Hindlimb muscle (tissue), 1 donor: ENCODE measurements around the gene KRTAP10-3. TPM values are rescaled to one million over a fixed set of nuclear protein-coding genes. Genes with fewer than 3 reads are reported as not detected.
"Not testable (repeated sequence)": the region's sequence is repeated elsewhere in the genome, so short reads cannot be mapped to it uniquely, and the experiment has no call there.

Source experiments
- DNase-seq: peaks from one replicate; pipeline ENCODE4 v3.0.0-alpha.2; 2013
- polyA plus RNA-seq: library from polyadenylated mRNA; unstranded; fragments of 120-200 nt; gene quantifications from one replicate; pipeline ENCODE4 v1.2.1, GENCODE V29; 2013; ENCODE audit not compliant: insufficient read length

KRTAP10-3 gene, protein sequence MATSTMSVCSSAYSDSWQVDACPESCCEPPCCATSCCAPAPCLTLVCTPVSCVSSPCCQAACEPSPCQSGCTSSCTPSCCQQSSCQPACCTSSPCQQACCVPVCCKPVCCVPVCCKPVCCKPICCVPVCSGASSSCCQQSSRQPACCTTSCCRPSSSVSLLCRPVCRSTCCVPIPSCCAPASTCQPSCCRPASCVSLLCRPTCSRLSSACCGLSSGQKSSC
- polyA plus RNA-seq, result not detected

DNA sequence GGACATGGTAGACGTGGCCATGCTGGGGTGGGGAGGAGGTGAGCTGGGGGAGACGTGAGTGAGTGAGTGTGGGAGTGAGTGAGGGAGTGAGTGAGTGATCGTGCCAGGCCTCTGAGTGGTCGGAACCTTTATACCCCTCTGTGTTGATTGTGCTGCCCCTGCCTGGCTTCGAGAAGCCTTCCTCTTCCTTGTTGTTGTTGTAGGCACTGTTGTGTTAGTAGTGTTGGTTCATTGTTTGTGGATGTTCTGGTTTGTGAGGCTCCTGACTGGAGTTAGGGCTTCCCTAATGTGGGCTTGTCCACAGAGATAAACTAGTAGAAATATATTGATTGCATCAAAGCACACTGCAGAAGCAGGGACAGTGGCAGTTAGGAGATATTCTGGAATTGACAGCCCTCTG, at the start of gene KRTAP10-3:
Gene KRTAP10-3 (minus strand): TSS at position 101 of the 400 bp plus-strand sequence. CDS start 80 bp downstream, at position 21.
- DNase-seq, result no peak

DNA sequence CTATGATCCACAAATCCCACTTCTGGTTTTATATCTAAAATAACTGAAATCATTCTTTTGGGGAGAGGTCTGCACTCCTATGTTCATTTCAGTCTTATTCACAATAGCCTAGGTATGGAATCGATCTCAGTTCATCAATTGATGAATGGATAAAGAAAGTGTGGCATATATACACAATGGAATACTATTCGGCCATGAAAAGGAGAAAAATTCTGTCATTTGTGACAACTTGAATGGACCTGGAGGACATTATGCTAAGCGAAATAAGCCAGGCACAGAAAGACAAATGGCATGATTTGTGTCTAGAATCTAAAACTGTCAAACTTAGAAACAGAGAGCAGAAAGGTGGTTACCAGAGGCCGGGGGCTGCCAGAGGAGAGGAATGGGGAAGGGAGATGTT, 47.9 kb upstream of the KRTAP10-3 start:
- no peak for DNase-seq

DNA sequence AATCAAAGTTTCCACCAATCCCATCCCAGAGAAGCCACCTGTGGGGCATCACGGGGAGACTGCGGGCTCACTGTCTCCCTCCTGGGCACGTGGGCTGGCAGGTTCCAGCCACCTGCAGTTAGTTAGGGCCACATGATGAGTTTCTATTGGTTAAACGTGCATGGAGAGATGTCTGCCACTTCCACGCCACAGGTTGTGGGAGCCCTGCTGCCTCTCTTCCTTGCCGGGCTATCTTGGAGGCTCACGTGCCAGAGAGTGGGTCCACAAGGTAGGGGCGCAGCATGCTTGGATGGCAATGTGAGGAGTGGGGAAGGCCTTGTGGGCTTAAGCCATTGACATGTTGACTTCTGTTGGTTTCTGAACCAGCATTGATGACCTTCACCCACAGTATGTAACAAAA, 45.3 kb upstream of the KRTAP10-3 start:
- no peak for DNase-seq

DNA sequence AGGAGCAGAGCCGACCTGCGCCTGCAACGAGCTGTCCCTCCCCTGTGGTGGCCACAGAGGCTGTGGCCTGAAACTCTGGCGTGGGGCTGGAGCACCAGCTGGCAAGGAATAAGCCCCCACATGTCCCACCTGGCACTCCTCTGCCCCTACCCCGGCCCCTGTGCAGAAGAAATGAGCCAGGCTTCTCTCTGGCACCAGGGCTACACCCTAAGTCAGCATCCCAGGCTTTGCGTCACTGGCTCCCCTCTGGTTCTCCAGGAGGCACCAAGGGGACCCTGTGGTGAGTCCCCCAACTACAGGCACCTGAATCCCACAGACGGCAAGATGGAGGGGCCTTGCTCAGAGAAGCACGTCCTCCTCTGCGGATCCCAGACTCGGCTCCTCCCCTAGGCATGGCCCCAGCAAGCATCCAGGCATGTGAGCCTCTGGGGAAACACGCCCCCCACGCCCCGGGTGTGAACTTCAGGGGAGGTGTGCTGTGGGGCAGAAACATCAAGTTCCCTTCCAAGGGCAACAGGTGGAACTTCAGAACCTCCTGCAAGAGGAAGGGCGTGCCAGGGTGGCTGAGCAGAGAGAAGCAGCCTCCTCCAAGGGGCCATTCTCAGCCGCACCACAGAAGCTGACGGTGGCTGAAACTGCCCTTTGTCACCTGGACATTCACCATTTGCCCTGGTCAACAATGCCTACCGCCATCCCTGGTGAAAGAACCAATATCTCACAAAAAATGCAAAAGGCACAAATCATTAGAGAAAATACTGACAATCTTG, 44.7 kb upstream of the KRTAP10-3 start:
- DNase-seq, result no peak

DNA sequence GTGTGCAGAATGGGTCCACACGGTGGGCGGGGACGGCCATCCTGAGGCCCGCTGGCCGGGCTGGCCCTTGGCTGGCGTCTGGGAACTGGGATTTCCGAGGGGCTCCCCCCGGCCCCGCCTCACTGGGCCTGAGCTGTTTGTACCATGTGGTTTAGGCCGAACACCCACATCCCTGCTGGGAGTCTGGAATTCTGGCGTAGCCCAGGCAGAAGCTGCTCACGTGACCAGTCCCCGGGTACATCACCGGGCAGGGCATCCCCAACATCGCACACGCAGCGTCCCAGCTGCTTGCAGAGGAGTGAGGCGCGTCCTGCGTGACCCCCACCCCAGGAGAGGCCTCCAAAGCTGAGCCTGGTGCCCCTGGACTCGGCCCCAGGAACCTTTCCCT, 43.9 kb upstream of the KRTAP10-3 start:
- no peak for DNase-seq

DNA sequence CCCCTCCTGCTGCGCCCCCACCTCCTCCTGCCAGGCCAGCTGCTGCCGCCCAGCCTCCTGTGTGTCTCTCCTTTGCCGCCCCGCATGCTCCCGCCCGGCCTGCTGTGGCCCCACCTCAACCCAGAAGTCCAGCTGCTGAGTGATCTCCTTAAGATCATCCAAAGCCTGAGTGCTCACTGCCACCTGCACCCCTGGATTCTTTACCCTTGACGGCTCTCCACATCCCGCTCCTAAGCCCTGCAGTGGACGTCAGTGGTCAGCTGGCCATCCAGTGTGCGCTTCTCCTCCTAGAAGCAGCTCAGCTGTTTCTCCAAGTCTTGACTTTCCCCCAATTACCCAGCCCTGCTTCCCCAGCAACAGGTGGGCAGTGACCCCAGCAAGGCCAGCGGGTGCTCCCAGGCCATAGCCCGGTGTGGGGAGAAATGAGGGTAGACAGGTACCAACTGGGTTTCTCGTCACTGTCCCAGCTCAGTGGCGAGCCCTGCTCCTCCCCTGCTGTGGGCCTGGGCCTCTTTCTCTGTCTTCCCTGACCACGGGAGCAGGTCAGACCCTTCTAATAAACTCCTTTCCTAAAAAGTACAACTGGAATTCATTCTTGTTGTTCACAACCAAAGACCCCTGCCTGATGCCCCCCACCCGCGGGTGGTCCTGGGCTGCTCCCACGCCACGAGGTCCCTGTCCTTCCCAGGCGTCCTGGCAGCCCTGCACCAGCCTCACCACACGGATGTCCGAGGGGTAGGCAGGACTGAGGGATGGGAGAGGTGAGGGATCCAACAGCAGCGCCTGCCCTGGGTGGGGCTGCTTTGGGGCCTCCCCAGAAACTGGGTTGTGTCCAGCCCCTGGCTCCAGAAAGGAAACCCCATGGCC, 43.2 kb upstream of the KRTAP10-3 start:
- no peak for DNase-seq

DNA sequence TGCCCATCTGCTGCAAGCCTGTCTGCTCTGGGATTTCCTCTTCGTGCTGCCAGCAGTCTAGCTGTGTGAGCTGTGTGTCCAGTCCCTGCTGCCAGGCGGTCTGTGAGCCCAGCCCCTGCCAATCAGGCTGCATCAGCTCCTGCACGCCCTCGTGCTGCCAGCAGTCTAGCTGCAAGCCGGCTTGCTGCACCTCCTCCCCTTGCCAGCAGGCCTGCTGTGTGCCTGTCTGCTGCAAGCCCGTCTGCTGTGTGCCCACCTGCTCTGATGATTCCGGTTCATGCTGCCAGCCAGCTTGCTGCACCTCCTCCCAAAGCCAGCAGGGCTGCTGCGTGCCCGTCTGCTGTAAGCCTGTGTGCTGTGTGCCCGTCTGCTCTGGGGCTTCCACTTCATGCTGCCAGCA, 42.5 kb upstream of the KRTAP10-3 start:
- not testable (repeated sequence) for DNase-seq

DNA sequence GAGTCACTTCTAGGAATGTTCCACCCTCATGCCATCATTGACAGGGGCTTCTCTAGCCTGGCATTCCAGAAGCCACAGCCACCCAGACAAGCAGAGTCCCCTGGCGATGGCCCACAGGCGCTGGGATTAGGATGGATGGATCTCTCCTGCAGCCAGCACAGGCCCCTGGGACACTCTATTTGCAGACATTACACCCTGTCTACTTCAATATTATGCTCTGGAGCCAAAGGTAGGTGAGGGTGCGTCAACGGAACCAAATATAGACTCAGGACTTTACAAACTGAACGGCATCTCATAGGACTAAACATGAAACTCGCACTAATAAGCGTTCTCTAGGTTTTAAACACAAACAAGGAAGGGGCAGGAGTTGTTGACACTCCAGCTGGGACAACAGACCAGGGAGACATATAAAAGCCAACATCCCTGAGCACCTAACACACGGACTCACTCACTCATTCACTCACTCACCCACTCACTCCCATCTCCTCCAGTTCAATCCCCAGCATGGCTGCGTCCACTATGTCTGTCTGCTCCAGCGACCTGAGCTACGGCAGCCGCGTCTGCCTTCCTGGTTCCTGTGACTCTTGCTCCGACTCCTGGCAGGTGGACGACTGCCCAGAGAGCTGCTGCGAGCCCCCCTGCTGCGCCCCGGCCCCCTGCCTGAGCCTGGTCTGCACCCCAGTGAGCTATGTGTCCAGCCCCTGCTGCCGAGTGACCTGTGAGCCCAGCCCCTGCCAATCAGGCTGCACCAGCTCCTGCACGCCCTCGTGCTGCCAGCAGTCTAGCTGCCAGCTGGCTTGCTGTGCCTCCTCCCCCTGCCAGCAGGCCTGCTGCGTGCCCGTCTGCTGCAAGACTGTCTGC, 41.8 kb upstream of the KRTAP10-3 start, which contains the start of gene KRTAP10-7:
Gene KRTAP10-7 (plus strand): TSS at position 480 of the 861 bp plus-strand sequence. CDS start 25 bp downstream, at position 505.
- not testable (repeated sequence) for DNase-seq

DNA sequence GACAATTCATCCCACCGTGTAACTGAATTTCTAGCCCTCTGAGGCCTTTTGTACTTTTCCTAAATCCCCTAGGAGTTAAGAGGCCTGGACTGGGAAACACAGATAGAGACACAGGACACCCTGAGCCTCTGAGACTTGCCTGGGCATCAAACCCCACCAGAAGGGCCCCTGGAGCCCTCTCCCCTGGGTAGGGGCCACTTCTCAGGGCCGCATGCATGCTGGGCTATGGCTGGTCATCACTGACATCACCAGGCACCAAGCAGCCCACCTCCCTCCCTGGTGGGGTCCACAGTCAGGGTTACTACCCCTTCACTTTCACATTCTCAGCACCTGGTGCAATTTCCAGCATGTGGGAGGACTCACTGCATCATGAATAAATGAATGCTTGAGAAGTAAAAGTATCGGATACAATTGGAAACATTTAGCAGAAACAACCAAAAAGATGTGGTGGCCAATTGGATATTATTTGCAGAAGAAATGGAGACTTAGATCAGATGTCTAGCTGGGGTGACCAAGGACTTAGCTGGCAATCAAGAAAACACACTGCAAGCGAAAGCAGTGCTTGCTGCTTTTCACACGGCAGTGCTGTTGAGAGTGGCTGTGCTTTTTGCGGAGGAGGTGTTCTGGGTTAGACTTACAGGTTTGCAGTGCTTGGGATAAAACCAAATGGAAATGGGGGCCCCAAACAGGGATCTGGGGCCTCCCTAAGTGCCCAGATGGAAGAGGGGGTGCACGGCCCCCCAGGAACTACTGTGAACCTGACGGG, 40.9 kb upstream of the KRTAP10-3 start:
- DNase-seq, result no peak

DNA sequence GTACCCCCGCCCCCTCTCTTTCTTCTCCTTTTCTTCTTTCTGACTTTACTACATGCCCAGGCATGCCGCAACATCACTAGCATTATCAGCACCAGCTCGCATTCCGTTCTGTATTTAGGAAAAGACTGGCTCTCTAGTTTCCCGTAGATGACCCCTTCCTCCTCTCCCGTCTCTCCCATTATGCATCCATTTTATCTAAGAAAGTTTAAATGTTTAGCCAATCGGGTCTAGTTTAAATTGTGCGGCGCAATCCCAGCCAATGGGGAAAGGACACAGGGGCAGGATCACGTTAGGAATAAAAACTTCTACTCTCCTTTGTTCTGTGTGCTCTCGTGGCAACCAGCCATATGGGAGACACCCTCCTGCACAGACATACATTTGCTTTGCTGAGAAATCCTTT, 39.5 kb upstream of the KRTAP10-3 start:
- no peak for DNase-seq

DNA sequence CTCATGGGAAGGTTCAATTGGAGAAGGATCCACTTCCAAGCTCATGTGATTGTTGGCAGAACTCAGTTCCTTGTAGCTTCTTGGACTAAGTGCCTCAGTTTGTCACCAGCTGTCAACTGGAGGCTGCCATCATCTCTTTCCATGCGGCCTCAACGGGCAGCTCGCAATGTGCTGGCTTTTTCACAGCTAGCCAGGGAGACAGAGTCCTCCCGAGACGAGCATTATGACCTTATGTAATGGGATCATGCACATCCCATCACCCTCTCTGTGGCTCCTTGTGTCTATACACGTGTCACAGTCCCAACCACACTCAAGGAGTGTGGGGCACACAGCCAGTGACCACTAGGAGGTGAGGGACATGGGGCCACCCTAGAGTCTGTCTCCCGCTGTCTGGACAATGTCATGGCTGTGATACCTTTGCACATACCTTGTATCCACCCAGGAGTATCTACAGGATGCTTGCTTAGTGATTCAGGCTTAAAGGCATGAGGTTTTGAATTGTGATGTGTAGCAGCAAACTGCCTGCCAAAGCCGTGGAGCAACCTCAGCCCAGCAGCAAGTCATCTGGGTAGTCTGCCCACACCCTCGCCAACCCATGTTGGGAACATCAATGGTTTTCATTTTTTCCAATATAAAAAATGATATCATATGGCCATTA, 37.6 kb upstream of the KRTAP10-3 start:
- no peak for DNase-seq

DNA sequence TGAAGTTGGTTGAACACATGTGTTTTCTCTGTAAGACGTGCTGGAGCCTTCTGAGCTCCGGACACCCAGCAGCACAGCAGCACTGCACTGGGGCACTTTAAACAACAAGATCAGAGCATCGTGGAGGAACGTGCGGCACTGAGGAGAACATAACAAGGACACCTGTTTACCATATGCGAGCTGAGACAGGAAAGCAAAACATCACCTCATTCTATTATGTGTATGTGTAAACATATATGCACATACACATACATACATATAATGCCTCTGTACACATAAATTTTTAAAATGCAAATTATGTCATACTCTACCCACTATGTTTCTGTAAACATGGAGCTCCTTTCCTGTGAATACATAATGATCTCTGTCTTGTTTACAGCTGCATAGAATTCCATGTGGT, 36.9 kb upstream of the KRTAP10-3 start:
- DNase-seq, result no peak

DNA sequence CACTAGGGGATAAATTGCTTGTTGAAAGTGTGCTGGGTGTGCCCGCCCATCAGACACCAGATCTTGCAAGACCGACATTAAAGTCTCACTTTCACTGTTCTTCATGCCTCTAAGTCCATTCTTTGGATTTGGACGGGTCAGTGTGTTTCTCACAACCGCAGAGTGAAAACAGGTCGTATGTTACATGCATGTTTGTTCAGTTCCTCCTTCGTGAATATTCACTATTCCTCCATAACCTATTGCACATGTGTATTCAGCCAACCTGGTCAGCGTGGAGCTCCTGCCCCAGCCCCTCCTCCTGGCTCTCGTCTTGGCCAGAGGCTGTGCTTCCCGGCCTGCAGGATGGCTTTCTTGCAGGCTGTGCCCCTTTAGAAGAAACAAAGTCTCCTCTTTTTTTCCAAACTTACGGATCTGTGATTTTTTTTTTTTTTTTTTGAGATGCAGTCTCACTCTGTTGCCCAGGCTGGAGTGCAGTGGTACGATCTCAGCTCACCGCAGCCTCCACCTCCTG, 35.9 kb upstream of the KRTAP10-3 start:
- no peak for DNase-seq

DNA sequence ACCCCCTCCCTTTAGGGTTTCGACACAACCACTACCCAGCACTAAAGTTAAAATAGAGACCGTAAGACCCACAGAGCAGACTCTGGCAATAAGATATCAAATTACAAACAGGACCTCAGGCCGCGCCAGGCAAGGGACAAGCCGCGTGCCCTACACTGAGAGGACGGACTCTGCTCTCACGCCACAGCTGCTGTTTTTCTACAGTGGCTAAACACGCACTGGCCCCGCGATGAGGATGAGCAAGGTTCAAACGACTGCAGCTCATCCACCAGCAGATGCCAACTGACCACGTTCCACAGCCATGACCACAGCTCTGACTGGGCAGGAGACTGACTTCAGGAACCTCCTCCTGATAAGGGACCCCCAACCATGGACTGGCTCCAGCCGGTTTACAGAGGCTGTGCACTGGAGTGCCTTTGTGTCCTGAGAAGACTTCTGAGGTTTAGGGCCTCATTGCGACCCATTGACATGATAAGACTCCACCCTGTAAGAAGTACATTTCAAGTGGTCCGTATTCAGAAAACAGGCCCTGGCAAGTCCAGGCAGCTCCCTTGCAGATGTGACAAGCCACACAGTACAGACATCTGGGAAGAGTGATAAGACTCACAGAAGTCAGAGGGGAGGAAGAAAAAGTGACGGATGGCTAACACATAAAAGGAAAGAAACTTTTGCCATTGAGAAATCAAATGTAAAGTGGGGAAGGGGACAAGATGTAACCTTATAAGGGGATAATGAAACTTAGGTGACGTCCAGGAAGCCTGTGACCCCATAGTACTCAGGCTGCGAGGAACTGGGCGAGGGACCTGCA, 35.2 kb upstream of the KRTAP10-3 start:
- no peak for DNase-seq

DNA sequence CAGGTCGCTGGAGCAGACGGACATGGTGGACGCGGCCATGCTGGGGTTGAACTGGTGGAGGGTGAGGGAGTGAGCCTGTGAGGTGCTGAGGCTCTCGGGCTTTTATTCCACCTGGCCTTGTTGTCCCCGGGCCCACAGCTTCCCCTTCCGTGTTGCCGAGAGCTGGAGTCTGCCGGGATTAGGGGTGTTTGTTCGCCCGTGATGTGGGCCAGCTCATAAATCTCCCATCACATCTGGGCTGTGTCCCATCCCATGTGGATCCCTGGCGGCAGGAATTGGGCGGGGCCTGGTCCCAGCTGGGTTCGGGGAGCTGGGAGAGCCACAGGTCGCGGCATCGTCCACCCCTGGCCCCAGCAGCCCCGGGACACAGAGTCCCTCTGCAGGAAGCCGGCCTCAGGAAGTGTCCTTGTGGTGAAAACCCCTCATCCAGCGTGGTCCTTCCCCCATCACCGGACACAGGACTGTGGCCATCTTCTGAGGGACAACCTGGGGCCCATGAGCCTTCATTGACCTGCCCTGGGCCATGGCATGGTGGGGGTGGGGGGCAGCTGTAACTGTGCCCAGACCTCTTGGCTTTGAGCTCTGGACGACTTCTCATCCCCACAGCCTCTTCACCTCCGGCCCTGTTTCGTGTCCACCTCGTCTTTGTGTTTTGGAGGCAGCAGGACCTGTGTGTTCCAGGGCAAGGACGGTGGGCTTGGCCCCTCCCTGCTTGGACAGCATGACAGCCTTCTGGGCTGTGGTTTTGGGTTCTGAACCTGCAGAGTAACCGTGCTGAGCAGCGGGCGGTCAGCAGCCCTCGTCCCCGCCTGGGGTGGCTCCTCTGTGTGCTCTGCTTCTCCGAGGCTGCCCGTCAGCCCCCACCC, 34.1 kb upstream of the KRTAP10-3 start, which contains the start of gene KRTAP10-6:
Gene KRTAP10-6 (minus strand): TSS at position 60 of the 866 bp plus-strand sequence. CDS start 21 bp downstream, at position 39.
- no peak for DNase-seq

DNA sequence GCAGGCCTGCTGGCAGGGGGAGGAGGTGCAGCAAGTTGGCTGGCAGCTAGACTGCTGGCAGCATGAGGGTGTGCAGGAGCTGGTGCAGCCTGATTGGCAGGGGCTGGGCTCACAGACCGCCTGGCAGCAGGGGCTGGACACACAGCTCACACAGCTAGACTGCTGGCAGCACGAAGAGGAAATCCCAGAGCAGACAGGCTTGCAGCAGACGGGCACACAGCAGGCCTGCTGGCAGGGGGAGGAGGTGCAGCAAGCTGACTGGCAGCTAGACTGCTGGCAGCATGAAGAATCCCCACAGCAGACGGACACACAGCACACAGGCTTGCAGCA, 33.2 kb upstream of the KRTAP10-3 start:
- not testable (repeated sequence) for DNase-seq

DNA sequence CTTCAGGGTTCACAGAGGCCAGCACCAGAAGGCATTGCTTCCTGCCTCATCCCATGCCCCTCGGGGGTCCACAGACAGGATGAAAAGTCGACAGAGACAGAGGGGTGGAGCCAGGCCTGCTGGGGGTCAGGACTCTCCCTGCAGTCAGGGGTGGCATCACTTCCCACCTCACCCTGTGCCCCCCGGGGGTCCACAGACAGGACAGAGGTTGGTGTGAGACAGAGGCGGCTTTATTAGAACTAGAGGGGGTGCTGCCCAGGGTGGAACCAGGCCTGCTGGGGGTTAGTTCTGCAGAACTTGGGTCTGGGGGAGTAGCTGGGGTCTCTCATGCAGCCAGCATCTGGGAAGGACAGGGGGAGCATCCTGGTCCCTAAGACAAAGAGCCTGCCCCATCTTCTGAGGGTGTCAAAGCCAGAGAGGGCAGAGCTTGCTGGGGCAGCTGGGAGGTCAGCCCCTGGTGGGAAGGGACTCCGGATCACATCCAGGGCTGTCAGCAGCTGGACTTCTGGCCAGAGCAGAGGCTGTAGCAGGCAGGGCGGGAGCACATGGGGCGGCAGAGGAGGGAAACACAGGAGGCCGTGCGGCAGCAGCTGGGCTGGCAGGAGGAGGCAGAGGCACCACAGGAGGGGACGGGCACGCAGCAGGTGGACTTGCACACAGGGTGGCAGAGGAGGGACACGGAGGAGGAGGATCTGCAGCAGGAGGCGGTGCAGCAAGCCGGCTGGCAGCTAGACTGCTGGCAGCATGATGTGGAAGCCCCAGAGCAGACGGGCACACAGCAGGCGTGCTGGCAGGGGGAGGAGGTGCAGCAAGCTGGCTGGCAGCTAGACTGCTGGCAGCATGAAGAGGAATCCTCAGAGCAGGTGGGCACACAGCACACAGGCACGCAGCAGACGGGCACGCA, 32.6 kb upstream of the KRTAP10-3 start:
- DNase-seq, result not testable (repeated sequence)
